OCI-M1 (cell line): ENCODE results near the gene SP9.
A peak's percentile ranks its signal among the peaks of the same experiment; 100 is the strongest.
"Not testable (repeated sequence)": the region's sequence is repeated elsewhere in the genome, so short reads cannot be mapped to it uniquely, and the experiment has no call there.

Source experiments
- DNase-seq: peaks from one replicate; lab custom pipeline; 2025; lab: John Stamatoyannopoulos, UW

SP9 gene

DNA sequence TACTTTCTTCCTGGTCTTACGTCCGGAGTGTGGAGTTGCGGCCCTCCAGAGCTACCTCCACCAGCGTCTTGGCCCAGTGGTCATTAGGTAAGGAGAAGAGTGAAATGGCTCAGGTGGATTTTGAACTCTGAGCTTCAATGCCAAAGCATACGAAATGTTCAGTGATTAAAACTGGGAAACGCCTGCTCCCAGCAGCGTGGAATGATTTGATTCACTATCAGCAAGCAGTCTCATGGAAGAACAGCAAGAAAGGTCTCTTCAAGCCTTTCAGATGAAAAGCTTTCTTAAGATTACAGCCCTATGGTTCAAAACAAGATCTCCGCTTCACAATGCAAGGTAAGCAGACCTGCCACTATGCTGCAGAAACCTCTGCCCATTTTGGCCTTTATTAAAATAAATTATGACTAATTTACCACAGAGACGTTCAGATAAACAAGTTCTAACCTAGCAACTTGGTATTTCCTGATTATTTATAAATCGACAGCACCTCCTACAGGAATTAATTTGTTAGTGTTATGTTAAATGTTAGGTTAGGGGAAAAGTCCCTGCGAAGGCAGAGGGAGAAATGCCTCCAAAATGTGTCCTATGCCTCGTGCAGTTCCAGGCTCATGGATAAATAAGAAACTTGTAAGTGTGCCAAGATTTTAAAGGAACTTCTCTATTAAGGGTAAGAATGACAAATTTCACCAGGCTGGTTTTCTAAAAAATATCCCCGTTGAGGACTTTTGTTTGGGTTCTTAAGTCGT is 10.1 kb downstream of the SP9 start:
- peak; percentile 70 for DNase-seq

DNA sequence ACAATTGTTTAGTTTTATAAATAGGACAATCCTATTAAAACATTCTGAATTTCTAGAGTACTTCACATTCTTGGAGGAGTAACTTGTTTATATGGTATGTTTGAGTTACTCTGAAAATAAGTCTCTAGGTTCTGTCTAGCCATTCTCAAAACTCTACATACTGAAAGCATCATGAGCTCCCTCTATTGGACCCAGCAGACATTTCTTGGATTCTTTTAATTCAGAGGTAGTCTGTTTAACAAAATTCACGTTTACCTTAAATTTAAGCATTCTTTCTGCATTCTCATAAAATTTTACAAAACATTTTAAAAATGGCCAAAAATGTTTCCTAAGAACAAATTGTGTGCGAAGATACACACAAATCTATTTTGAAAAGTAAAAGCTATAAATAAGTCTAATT is 15.3 kb downstream of the SP9 start:
- peak; percentile 49 for DNase-seq

DNA sequence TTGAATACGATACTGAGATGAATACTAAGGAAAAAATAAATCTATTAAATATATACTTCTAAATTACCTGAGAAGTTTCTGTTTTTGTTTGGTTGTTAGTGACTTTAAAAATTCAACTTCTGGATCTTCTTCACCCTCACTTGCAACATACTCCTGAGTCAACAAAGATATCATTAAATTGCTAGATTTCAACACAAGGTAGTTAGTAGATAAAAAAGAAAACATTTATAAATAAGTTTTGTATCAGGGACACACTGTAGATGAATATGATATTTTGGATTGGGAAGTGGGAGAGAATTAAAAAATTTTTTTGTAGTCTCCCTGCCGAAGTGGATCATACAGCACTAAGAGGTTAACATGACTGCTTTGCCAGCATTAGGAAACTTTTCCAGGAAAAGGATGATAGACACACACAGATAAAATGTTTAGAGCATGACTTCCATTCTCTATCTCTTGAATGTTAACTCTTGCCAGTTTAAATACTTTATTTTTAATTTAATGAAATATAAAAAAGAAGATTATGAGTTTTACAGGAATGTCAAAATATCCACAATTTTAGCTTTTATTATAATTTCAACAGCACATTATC is 15.9 kb downstream of the SP9 start:
- DNase-seq, result peak; percentile 28

DNA sequence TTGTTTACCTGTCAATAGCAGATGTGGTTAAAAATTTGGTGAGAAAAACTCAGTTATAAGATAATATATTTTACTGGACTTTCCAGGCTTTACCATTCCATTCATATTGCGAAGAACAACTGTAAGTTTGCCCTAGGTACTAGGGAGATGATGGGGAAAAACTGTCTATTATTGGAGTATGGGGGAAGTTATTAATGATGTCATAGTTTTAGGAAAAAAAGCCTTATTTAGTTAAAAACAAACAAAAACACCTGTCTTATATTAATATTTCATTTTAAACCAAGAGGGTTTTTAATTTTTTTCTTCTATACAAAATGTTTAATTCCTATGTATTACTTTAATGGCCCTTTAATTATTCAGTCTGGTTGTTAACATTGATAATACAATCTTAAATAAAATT is 18.2 kb downstream of the SP9 start:
- no peak for DNase-seq

DNA sequence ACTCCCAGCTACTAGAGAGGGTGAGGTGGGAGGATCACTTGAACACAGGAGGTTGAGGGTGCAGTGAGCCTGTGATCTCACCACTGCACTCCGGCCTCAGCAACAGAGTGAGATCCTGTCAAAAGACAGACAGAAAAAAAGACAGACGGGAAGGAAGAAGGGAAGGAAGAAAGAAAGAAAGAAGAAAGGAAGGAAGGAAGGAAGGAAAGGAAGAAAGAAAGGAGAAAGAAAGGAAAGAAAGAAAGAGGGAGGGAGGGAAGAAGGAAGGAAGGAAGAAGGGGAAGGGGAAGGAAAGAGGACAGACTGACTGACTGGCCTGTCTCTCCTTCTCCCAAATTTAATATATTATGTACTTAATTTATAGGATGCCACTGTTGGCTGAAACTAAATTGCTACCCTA is 21.6 kb downstream of the SP9 start:
- no peak for DNase-seq

DNA sequence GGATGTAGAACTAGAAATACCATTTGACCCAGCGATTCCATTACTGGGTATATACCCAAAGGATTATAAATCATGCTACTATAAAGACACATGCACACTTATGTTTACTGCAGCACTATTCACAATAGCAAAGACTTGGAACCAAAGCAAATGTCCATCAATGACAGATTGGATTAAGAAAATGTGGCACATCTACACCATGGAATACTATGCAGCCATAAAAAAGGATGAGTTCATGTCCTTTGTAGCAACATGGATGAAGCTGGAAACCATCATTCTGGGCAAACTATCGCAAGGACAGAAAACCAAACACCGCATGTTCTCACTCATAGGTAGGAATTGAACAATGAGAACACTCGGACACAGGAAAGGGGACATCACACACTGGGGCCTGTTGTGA is 24.9 kb downstream of the SP9 start:
- DNase-seq, result not testable (repeated sequence)

DNA sequence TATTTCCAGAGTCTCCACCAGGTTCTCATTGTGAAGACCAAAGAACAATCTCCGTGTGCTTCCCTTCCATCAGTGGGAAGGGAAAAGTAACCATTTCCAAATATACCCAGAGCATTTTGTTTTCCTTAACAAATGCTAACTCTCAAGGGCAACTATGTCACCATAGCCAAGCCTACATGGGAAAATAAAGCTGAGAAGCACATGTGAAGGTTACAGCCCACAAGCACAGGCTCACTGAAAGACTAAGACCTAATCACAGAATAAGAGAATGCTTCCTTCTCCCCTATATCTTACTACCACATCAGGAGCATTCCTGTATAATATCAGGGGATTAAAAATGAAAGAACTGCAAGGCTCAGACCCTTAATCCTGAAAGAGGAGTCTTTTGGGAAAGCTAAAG is 28.2 kb downstream of the SP9 start:
- no peak for DNase-seq

DNA sequence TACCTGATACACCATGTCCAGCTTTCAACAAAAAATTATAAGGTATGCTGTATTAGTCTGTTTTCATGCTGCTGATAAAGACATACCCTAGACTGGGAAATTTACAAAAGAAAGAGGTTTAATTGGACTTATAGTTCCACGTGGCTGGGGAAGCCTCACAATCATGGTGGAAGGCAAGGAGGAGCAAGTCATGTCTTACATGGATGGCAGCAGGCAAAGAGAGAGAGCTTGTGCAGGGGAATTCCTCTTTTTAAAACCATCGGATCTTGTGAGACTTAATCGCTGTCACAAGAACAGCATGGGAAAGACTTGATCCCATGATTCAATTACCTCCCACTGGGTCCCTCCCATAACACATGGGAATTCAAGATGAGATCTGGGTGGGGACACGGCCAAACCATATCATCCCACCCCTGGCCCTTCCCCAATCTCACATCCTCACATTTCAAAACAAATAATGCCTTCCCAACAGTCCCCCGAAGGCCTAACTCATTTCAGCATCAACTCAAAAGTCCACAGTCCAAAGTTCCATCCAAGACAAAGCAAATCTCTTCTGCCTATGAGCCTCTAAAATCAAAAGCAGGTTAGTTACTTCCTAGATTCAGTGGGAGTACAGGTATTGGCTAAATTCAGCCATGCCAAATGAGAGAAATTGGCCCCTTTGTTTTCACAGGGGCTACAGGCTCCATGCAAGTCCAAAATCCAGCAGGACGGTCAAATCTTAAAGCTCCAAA is 28.9 kb downstream of the SP9 start:
- not testable (repeated sequence) for DNase-seq

DNA sequence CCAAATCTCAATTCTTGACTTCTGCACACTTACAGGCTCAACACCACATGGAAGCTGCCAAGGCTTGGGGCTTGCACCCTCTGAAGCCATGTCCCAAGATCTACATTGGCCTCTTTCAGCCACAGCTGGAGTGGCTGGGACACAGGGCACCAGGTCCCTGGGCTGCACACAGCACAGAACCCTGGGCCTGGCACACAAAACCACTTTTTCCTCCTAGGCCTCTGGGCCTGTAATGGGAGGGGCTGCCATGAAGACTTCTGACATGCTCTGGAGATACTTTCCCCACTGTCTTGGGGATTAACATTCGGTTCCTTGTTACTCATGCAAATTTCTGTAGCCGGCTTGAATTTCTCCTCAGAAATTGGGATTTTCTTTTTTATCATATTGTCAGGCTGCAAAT is 29.9 kb downstream of the SP9 start:
- DNase-seq, result no peak

DNA sequence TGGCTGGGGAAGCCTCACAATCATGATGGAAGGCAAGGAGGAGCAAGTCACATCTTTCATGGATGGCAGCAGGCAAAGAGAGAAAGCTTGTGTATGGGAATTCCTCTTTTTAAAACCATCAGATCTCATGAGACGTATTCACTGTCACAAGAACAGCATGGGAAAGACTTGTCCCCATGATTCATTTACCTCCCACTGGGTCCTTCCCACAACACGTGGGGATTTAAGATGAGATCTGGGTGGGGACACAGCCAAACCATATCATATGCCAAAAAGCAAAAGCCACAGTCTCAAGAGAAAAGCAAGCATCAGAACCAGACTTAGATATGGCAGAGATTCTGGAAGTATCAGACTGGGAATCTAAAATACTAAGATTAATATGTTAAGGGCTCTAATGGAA is 30.8 kb downstream of the SP9 start:
- DNase-seq, result no peak

DNA sequence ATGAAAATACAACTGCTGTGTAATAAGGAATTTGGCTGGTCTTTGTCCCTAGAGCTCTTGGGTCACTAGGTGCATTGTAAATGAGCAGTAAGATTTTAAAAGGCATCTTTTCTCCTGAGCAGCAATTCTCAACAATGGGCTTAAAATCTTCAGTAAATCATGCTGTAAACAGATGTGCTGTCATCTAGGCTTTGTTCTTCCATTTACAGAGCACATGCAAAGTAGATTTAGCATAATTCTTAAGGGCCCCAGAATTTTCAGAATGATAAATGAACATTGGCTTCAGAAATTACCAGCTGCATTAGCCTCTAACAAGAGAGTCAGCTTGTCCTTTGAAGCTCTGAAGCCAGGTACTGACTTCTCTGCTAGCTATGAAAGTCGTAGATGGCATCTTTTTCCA is 33.9 kb downstream of the SP9 start:
- DNase-seq, result no peak

DNA sequence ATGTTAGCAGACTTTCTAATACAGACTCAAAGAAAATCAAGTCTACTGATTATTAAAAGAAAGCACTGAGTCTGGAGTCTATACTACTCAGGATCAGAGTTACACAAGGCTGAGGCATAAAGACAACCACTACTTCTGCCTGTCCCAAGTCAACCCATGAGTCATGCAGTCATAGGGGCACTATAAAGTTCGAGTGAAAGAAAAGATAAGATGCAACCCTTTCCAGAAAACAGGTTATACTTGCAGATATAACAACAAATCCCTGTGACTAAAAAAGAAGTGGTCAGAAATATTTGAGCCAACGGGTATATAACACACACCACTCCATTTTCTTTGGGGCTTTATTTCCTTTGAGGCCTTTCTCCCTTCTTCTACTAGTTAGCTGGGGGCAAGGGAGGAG is 42.2 kb downstream of the SP9 start:
- DNase-seq, result peak; percentile 19

DNA sequence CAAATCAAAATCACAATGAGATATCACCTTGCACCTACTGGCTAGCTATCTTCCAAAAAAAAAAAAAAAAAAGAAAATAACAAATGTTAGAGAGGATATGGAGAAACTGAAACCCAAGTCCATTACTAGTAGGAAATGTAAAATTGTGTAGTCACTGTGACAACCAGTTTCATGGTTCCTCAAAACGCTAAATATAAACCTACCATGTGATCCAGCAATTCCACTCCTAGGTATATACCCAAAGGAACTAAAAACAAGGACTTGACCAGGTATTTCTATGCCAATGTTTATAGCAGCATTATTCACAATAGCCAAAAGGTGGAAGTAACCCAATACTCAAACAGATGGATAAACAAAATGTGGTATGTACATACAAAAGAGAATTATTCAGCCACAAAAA is 49.0 kb downstream of the SP9 start:
- DNase-seq, result peak; percentile 62

DNA sequence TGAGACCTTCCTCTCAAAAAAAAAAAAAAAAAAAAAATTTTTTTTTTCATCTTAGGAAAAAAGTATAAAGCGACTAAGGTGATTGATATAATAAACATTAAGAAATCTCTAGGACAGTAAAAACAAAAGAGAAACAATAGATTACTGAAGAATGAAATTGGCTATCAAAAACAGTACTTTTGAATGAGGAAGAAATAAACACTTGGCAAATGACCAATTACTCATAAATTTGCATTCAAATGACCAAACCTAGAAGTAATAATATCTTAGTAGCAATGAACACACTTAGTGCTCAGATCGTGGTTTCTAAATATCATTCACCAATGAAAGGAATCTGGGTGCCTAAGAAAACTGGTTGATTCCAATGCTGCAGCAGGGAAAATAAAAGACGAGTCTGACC is 50.4 kb downstream of the SP9 start:
- DNase-seq, result no peak
